Kidney epithelial cell (primary cell): ENCODE results near the gene CEP19. TPM values are rescaled to one million over a fixed set of nuclear protein-coding genes. Genes with fewer than 3 reads are reported as not detected.

Source experiments
- DNase-seq: peaks from one replicate; pipeline ENCODE4 v3.0.0-alpha.2; 2010; ENCODE audit warnings: low read depth
- H3K27me3 ChIP-seq: 2 replicates; pipeline ENCODE4 v1.6.0; 2011; ENCODE audit warnings: low read length; ENCODE audit not compliant: control insufficient read depth, insufficient read depth
- H3K36me3 ChIP-seq: 2 replicates; pipeline ENCODE4 v1.5.1; 2011; ENCODE audit warnings: low read length; ENCODE audit not compliant: control insufficient read depth, insufficient read depth
- H3K4me3 ChIP-seq: 2 replicates; pipeline ENCODE4 v1.5.1; 2011; ENCODE audit warnings: low read depth, mild to moderate bottlenecking, control low read depth, low read length
- total RNA-seq: library from RNA; depleted of rRNA; stranded (reverse); fragments of >200 nt; gene quantifications from 2 replicates; pipeline ENCODE4 v1.2.3, GENCODE V29; 2015
- TF ChIP-seq, protein P1 (sequence below): IDR thresholded peaks from 2 replicates; pipeline ENCODE4 v1.5.1; 2011; ENCODE audit warnings: mild to moderate bottlenecking, moderate library complexity, low read length, control low read depth, inconsistent platforms; ENCODE audit not compliant: insufficient read depth, poor library complexity, severe bottlenecking

CEP19 gene
- total RNA-seq, 1 donor from 2014 or later = 3.1 TPM

DNA sequence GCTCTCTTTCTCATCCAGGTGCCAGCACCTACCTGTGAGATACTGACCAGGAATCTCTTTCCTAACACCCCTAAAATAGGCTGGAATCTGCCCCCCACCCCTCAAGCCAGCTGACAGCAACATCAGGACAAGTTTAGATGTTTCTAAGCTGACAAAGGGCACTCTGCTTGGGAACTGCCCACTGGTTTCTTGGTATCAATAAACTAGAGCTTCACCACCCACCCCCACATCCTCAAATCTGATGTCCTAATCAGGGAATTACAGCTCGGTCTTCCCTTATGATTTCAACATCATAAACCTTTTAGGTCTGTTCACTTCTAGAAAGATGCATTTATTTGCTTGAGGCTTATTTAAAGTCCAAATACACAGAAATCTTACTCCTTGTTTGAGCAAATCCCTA, 34.7 kb downstream of the CEP19 start:
- H3K4me3 ChIP-seq = no peak overlapping the region
- TF ChIP-seq, protein P1, sequence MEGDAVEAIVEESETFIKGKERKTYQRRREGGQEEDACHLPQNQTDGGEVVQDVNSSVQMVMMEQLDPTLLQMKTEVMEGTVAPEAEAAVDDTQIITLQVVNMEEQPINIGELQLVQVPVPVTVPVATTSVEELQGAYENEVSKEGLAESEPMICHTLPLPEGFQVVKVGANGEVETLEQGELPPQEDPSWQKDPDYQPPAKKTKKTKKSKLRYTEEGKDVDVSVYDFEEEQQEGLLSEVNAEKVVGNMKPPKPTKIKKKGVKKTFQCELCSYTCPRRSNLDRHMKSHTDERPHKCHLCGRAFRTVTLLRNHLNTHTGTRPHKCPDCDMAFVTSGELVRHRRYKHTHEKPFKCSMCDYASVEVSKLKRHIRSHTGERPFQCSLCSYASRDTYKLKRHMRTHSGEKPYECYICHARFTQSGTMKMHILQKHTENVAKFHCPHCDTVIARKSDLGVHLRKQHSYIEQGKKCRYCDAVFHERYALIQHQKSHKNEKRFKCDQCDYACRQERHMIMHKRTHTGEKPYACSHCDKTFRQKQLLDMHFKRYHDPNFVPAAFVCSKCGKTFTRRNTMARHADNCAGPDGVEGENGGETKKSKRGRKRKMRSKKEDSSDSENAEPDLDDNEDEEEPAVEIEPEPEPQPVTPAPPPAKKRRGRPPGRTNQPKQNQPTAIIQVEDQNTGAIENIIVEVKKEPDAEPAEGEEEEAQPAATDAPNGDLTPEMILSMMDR = no peak
- no peaks in the 10 kb centered on the region for H3K36me3 ChIP-seq
- no peak for DNase-seq
- peaks cover 2% of the 10 kb centered on the region for H3K27me3 ChIP-seq

DNA sequence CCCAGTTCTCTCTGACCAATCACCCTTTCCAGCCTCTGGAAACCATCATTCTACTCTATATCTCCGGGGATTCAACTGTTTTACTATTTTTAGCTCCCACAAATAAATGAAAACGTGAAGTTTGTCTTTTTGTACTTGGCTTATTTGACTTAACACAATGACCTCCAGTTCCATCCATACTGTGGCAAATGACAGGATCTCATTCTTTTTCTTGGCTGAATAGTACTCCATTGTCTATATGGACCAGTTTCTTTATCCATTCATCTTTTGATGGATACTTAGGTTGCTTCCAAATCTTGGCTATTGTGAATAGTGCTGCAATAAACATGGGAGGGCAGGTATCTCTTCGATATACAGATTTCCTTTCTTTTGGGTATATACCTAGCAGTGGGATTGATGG, 38.4 kb downstream of the CEP19 start:
- no peak overlapping the region for H3K4me3 ChIP-seq
- no peak for DNase-seq
- TF ChIP-seq, protein P1 = no peak

DNA sequence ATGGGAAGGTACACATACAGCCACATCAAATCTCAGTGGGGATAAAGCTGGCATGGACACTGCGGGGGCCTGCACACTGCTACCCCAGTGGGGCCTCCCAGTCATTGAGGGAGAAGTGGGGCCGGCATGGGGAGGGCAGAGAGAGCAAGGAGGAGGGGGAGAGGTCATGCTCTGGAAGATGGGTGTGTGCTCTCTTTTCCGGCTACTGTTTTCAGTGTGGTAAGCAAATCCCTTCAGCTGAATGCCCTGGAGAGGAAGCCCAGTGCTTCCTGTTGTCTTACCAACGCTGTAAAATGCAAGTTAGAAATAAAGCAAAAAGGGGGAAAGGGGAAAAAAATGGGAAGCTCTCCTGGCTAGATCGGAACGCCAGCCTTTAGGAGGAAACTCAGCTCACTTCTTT, 41.7 kb downstream of the CEP19 start:
- TF ChIP-seq, protein P1 = no peak
- DNase-seq = no peak
- Histone ChIP-seq H3K36me3 (no peaks in the 10 kb centered on the region), H3K27me3 (peaks cover 4% of the 10 kb centered on the region), H3K4me3 (no peak overlapping the region)

More for the DNA sequence above, 38.4 kb downstream of the CEP19 start:
- Histone ChIP-seq H3K36me3 (no peaks in the 10 kb centered on the region), H3K27me3 (peaks cover 6% of the 10 kb centered on the region)

DNA sequence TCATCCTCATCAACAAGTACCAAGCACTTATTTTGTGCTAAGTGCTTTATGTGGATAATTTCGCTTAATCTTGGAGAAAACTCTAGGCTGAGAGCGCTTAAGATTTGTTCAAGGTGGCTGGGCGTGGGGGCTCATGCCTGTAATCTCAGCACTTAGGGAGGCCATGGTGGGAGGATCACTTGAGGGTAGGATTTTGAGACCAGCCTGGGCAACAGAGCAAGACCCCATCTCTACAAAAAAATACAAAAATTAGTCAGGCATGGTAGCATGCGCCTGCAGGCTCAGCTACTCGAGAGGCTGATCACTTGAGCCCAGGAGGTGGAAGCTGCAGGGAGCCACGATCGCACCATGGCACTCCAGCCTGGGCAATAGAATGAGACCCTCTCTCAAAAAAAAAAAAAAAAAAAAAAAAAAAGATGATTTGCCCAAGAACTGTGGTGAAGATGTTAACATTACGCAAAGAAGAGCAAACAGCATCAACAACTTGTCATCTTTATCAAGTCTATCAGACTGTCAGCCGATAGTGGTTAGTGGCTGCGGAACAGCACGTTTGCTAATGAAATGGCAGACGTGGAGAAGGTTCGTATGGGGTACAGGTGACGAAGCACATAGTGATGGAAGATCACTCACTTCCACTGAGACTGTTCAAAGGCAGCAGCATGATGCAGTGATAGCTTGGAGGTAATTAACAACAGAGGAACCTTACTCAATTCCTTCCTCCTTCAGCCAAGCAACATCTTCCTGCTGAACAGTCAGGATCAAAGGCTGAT, 44.8 kb downstream of the CEP19 start:
- TF ChIP-seq, protein P1 = no peak

DNA sequence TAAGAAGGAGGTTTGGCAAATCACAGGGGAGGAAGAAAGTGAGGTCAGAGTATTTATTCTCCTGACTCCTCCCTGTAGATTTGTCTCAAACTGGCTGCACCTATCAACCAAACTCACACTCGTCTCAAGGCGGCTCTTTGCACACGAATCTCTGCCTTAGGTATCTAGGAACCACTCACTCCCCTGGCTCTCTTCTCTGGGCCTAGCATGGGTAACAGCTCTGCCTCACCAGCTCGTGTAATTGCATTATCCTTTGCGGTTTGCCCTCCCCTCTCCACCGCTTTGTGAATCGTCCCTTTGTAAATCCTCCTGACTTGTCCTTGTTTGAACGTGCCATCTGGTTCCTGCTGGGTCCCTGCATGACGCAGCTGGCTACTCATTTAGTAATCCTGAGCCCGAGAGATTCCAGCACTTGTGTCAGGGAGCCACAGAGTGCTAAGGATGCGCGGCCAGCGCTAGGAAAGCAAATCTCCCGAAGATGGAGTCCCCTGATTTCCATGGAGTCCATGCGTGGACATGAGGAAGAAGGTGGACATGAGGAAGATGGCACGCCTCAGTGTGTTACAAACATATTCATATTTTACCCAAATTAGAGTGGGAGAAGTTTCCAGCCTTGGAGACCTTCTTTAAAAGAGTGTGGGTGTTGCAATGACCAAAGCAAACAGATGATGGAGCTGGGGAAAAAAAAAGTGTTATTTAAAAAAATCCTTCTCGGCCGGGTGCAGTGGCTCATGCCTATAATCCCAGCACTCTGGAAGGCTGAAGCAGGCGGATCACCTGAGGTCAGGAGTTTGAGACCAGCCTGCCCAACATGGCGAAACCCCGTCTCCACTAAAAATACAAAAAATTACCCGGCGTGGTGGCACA, 45.8 kb downstream of the CEP19 start:
- no peaks in the 10 kb centered on the region for H3K36me3 ChIP-seq
- H3K4me3 ChIP-seq = no peak overlapping the region
- peak; percentile 32 for DNase-seq
- peaks cover 4% of the 10 kb centered on the region for H3K27me3 ChIP-seq
- TF ChIP-seq, protein P1 = no peak

More for the DNA sequence above, 44.8 kb downstream of the CEP19 start:
- no peaks in the 10 kb centered on the region for H3K36me3 ChIP-seq
- no peak for DNase-seq
- peaks cover 4% of the 10 kb centered on the region for H3K27me3 ChIP-seq
- H3K4me3 ChIP-seq = no peak overlapping the region
